ENCODE results near the gene APOM. TPM values are rescaled to one million over a fixed set of nuclear protein-coding genes. Genes with fewer than 3 reads are reported as not detected.
A peak's percentile ranks its signal among the peaks of the same experiment; 100 is the strongest.

The APOM gene
- polyA plus RNA-seq, 3 donors, result 2.0 to 6.5 (median 3.6) TPM

DNA sequence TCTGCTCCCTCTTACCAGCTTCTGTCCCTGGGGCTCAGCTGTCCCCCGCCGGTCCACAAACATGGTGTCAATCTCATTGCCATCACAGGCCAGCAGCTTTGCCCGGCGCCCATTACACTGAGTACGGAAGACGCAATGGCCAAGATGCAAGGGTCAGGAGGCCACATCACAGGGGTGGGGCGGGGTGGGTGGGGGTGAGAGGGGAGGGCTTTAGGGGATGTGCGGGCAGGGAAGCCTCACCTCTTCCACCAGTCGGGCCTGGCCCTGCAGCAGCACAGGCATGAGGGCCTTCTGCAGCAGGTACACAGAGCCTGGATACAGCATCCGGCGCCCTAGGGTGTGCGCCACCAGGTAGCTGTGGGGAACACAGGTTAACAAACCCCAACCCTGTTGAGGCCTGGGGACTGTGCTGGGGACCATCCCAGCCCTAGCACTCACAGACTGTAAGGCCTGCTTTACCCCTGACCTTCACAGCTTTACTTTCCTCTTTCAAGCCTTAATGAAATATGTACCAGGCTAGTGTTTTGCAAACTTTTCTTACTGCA, 35.9 kb downstream of the APOM start:
- WGBS, 3 donors, result 95 to 96% (median 96%) methylated on average over 11 to 12 of the region's 12 CpGs
- no peak overlapping the region for H3K27ac ChIP-seq (ENCODE audit: low read depth, low read length)

DNA sequence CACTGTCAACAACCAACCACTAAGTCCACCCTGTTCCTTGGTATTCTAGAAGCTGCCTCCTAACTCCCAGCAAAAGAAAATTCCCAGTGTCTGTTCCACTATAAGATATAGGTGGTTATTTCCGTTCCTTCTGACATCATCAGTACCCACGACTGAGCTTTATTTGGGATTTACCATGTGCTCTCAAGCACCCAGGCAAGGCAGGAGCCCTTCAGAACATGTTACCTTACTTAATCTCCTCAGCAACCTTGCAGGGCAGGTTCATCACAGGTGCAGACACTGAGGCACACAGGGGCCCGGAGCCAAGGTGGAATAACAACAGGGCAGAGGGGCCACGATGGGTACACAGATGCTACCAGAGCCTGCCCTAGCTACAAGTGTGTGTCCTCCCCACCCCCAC, 36.7 kb downstream of the APOM start:
- WGBS, 3 donors, result 83 to 91% (median 87%) methylated on average over 4 of the region's 4 CpGs
- H3K27ac ChIP-seq (ENCODE audit: low read depth, low read length), result no peak overlapping the region

DNA sequence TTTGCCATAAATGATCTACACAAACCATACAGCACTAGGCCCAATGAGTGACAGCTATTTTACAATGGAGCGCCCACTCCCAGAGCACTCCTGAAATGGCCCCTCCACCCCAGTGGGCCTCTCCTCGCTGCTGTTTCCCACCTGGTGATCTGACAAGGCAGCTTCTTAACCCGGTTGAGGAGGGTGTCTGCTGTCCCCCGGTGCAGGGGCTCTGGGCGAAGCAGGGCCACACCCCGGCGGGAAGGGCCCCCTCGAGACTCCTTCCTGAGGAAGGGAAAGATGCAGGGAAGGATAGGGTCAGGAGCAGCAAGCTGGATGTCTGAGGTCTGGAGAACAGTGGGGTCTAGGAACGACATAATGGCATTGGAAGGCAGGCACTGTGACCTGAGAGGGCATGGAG, 37.2 kb downstream of the APOM start:
- 88 to 93% (median 89%) methylated on average over 9 of the region's 9 CpGs for WGBS, 3 donors

DNA sequence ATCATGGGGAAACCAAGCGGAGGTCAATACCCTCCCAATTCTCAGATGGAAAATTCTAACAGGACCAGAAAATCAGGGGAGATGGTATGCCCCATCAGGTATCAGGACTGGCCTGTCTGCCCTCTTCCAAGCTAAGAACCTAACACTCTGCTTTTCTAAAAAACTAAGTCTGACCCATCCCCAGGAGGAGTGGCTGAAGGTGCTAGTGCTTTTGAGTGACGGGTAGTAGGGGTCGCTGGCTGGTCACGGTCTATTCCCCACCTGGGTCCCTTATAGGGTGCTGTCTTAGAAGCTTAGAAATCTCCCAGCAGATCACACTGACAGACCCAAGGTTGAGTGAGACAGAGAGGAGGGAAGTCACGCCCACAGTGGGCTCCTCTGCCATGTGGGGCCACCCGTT, 37.8 kb downstream of the APOM start:
- H3K27ac ChIP-seq (ENCODE audit: low read depth, low read length), result no peak overlapping the region
- 89 to 90% (median 89%) methylated on average over 6 of the region's 6 CpGs for WGBS, 3 donors

More for the DNA sequence above, 37.2 kb downstream of the APOM start:
- H3K27ac ChIP-seq (ENCODE audit: low read depth, low read length), result no peak overlapping the region

DNA sequence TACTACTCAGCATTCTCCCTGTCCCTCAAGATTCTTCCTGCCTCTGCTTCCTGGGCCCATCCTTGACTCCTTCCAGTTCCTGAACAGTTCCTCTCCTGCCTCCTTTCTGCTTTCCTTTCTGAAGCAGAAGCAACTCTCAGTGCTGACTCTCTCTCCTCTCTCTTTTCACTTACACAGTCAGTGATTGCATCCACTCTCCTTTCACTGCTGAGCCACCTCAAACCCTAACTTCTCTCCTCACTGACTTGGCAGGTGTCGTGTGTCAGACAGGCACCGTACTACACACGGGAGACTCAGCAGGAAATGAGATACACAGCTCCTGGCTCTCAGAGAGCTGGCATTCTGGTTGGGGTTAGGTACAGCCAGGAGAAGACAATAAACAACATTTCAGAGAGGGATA, 41.9 kb downstream of the APOM start:
- H3K27ac ChIP-seq (ENCODE audit: low read depth, low read length), result no peak overlapping the region
- 39 to 61% (median 42%) methylated on average over 3 of the region's 3 CpGs for WGBS, 3 donors

DNA sequence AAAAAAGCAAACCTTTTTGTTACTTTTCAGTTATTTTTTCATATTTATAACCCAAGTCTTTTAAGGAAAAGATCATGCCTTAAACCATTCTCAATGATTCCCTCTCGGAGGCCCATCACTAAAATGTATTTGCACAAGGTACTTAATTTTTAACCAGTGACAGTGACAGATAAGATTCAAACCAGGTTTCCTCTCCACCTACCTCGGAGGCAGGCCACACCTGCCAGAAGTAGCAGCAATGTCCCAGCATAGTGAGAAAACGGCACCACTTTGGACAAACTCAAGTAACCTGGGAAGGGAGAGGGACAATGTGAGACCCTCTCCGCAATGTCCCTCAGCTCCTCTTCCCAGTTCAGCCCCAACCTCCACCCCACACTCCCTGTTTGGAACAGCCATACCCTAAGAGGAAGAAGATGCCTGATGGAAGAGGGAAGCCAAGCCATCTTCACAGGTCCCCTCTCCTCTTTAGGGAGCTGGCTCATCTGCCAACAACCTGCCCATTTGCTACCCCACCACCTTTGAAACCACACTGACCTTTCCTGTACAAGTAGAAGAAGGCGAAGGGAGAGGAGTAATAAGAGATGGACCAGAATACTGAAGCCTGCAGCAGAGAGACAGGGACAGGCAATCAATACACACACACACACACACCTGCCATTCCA, 45.2 kb downstream of the APOM start:
- no peak overlapping the region for H3K27ac ChIP-seq (ENCODE audit: low read depth, low read length)
- WGBS, 3 donors, result 60 to 87% (median 84%) methylated on average over 5 of the region's 5 CpGs

DNA sequence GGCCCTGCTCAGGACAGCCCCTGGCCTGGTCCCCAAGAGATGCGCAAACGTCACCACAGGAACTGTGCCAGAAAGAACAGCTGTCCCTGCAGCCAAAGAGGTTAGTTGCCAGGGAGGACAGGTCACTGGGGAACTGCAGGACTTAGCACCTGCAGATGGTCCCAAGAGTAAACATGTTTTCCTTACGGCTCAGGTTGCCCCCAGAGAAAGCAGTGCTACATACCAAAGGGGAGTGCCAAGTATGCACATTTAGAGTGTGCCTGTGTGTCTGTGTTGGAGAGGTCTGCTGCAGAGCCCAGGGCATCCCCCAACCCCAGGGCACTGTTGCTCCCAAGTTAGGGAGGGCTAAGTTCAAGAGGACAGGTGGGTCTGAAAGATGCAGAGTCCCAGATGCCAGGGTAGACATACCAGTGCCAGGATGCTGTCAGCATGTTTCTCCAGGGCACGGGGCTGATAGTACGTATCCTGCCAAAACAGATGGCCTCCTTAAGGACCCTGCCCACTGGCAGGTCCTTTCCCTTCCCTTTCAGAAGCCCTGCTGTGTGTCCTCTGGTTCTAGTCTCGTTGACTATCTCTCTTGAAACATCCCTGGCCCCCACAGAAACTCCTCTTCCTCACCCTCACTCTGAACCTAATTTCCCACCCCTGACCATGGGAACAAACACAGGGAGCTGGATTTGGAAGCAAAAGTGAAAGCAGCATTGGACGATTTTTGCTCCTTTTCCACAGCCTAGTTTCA, 46.1 kb downstream of the APOM start:
- no peak overlapping the region for H3K27ac ChIP-seq (ENCODE audit: low read depth, low read length)
- 27 to 33% (median 30%) methylated on average over 7 of the region's 7 CpGs for WGBS, 3 donors

DNA sequence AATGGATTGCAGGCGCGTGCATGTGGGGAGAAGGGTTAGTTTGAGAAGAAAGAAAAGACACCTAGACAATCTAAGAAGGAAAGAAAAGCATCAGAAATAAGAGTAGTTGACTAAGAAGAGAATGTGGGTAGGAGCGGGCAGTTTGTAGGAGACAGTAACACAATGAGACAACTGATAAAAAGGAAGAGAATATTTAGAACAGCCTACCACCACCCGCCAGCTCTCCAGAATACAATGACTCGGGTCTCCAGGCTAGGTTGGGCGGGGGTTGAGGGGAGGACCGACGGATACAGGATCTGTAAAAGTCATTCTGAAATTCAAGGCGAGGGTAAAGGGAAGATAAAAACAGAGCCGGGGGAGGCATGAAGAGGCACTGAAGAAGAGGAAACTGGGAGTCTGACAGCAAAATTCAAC, 46.7 kb downstream of the APOM start:
- H3K27ac ChIP-seq (ENCODE audit: low read depth, low read length), result peak overlapping the region; percentile 93
- 0 to 3% (median 1%) methylated on average over 10 of the region's 10 CpGs for WGBS, 3 donors

DNA sequence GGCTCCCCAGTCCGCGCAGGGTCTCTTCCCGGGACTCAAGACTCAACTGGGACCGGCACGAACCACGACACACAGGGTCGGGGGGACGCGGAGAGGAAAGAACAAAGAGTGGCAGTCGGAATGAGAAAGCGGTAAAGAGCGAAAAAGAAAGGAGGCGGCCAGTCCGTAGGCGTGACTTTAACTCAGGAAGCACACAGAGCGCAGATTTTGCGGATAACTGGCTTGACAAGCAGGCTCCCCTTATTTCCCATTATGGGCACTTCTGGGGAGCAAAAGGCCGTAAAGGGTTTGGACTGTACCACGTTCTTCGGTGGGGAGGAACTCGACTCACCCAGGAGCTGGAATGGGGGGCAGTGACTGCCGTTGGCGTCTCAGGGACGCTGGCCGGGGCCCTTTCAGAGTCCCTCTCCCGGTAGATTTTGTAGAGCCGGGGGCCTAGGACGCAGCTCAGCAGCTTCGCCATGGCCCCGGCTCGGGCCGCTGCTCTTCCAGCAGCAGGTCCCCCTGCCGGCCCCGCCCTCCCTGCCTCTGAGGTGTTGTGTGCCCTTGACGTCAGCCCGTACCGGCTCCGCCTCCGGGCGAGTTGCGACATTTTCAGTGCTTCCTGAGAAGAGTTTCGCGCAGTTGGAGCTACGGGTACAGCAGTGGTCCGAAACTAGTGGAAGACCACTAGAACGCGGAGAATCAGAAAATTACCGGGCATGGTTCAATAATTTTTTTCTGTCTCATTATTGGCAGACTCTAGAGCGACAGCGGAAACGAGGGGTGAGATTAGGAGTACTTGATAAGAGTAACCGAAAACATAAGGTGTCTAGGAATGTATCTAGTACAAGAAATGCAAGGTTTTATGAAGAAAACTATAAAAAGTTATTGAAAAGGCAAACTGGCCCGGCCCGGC, 47.4 kb downstream of the APOM start, which contains the start of gene ABHD16A:
TSS of gene ABHD16A (minus strand) at position 506 of the 898 bp plus-strand sequence. CDS start at position 463, 43 bp downstream.
- peak within 1 kb of the TSS; percentile 93 for H3K27ac ChIP-seq (ENCODE audit: low read depth, low read length)
- 1 to 2% (median 1%) methylated on average over 54 of the region's 54 CpGs for WGBS, 3 donors

DNA sequence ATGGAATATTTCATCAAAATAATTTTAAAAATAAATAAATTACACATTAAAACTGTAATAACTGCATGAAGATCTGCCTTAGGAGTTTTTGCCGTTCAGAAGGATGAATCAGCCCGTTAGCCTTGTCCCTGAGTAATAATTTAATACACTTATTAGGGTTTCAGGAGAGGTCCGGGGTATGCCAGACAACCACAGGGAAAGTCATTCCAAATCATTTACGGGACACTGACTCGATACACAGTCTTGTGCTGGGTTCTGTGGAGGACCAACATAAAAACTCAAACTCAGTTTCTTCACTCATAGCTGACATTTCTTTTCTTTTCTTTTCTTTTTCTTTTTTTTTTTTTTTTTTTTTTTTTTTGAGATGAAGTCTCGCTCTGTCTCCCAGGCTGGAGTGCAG, 50.2 kb downstream of the APOM start:
- H3K27ac ChIP-seq (ENCODE audit: low read depth, low read length), result no peak overlapping the region
- WGBS, 3 donors, result 89 to 92% (median 90%) methylated on average over 5 to 6 of the region's 6 CpGs

DNA sequence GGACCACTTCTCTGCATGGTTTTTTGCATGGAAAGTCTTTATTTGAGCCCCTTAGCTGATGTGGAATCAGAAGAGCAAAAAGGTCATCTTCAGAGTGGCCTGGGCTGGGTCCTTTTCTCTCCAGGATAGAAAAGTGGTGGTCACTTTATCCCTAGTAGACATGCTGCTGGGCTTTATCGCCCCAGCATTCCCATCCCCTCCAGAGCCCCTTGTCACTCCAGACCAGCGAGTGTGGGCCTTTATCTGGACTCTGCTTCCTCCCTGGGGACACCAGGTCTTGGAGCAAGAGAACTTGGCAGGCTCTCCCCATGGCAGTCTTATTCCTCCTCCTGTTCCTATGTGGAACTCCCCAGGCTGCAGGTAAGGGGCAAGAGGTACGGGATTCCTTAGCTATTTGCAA, 50.9 kb downstream of the APOM start, which contains the start of gene LY6G6F:
TSS of gene LY6G6F (plus strand) at position 268 of the 400 bp plus-strand sequence. CDS start at position 309, 41 bp downstream.
- H3K27ac ChIP-seq (ENCODE audit: low read depth, low read length), result no peak within 1 kb of the TSS
- WGBS, 3 donors, result 50 to 60% (median 55%) methylated on average over 3 of the region's 3 CpGs

DNA sequence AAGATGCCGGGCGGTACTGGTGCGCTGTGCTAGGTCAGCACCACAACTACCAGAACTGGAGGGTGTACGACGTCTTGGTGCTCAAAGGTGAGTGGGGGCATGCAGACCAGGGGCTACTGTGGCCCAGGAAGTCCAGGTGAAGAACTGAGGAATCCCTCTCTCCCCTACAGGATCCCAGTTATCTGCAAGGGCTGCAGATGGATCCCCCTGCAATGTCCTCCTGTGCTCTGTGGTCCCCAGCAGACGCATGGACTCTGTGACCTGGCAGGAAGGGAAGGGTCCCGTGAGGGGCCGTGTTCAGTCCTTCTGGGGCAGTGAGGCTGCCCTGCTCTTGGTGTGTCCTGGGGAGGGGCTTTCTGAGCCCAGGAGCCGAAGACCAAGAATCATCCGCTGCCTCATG, 52.0 kb downstream of the APOM start:
- no peak overlapping the region for H3K27ac ChIP-seq (ENCODE audit: low read depth, low read length)
- 76 to 86% (median 85%) methylated on average over 10 of the region's 10 CpGs for WGBS, 3 donors

Other genes starting within 250 kb of the APOM start
- 1 to 10 TPM in 1 of 3 donors, under 1 TPM in 2; 0.53 to 3.3 (median 0.95) TPM for gene MICB, start 157.7 kb upstream of the APOM start, polyA plus RNA-seq
- not detected for gene MCCD1, start 126.9 kb upstream of the APOM start, polyA plus RNA-seq
- gene DDX39B, start 113.9 kb upstream of the APOM start, polyA plus RNA-seq, result 100 to 1,000 TPM; 315 to 359 (median 351) TPM
- gene ATP6V1G2, start 109.3 kb upstream of the APOM start, polyA plus RNA-seq, result 1 to 10 TPM in 1 of 3 donors, under 1 TPM in 2; 0.48 to 1.8 (median 0.81) TPM
- gene NFKBIL1, start 108.3 kb upstream of the APOM start, polyA plus RNA-seq, result 10 to 100 TPM; 21.5 to 40.3 (median 25.0) TPM
- under 1 TPM in 2 of 3 donors, not detected in 1; 0.08 to 0.21 TPM for gene LTA, start 83.6 kb upstream of the APOM start, polyA plus RNA-seq
- 1 to 10 TPM in 1 of 3 donors, under 1 TPM in 2; 0.16 to 1.1 (median 0.56) TPM for gene TNF, start 80.3 kb upstream of the APOM start, polyA plus RNA-seq
- gene LTB, start 73.5 kb upstream of the APOM start, polyA plus RNA-seq, result 1 to 10 TPM; 1.9 to 6.7 (median 5.3) TPM
- gene LST1, start 69.6 kb upstream of the APOM start, polyA plus RNA-seq, result 10 to 100 TPM in 2 of 3 donors, 1 to 10 TPM in 1; 3.1 to 41.1 (median 32.1) TPM
- gene NCR3, start 62.9 kb upstream of the APOM start, polyA plus RNA-seq, result under 1 TPM in 2 of 3 donors, not detected in 1; 0.14 to 0.39 TPM
- gene AIF1, start 40.7 kb upstream of the APOM start, polyA plus RNA-seq, result 100 to 1,000 TPM in 1 of 3 donors, 10 to 100 TPM in 1, 1 to 10 TPM in 1; 7.9 to 180 (median 63.1) TPM
- 100 to 1,000 TPM in 2 of 3 donors, 10 to 100 TPM in 1; 47.8 to 112 (median 110) TPM for gene PRRC2A, start 35.2 kb upstream of the APOM start, polyA plus RNA-seq
- 100 to 1,000 TPM; 109 to 202 (median 189) TPM for gene BAG6, start 3.2 kb upstream of the APOM start, polyA plus RNA-seq
- 10 to 100 TPM in 2 of 3 donors, 1 to 10 TPM in 1; 8.8 to 17.0 (median 14.1) TPM for gene C6orf47, start 4.9 kb downstream of the APOM start, polyA plus RNA-seq
- gene GPANK1, start 9.1 kb downstream of the APOM start, polyA plus RNA-seq, result 10 to 100 TPM in 2 of 3 donors, 1 to 10 TPM in 1; 9.7 to 16.6 (median 14.0) TPM
- gene CSNK2B, start 10.2 kb downstream of the APOM start, polyA plus RNA-seq, result 100 to 1,000 TPM; 103 to 186 (median 172) TPM
- gene LY6G5B, start 14.1 kb downstream of the APOM start, polyA plus RNA-seq, result 1 to 10 TPM; 4.2 to 9.8 (median 4.8) TPM
- 1 to 10 TPM; 1.2 to 3.5 (median 2.4) TPM for gene LY6G5C, start 25.2 kb downstream of the APOM start, polyA plus RNA-seq
- gene ABHD16A, start 47.4 kb downstream of the APOM start, polyA plus RNA-seq, result 10 to 100 TPM; 28.5 to 39.8 (median 30.5) TPM
- under 1 TPM in 1 of 3 donors, not detected in 2; 0.45 TPM for gene LY6G6F, start 51.0 kb downstream of the APOM start, polyA plus RNA-seq
- gene LY6G6D, start 59.5 kb downstream of the APOM start, polyA plus RNA-seq, result not detected
- gene LY6G6C, start 65.9 kb downstream of the APOM start, polyA plus RNA-seq, result under 1 TPM in 1 of 3 donors, not detected in 2; 0.16 TPM
- under 1 TPM in 2 of 3 donors, not detected in 1; 0.06 to 0.22 TPM for gene MPIG6B, start 67.5 kb downstream of the APOM start, polyA plus RNA-seq
- gene DDAH2, start 73.4 kb downstream of the APOM start, polyA plus RNA-seq, result 100 to 1,000 TPM in 2 of 3 donors, 10 to 100 TPM in 1; 21.9 to 213 (median 122) TPM
- gene CLIC1, start 80.6 kb downstream of the APOM start, polyA plus RNA-seq, result 100 to 1,000 TPM; 140 to 335 (median 301) TPM
- gene MSH5, start 84.1 kb downstream of the APOM start, polyA plus RNA-seq, result 1 to 10 TPM; 2.4 to 4.4 (median 3.9) TPM
- gene SAPCD1, start 106.8 kb downstream of the APOM start, polyA plus RNA-seq, result 1 to 10 TPM in 1 of 3 donors, under 1 TPM in 1, not detected in 1; 0.51 to 1.4 TPM
- gene VWA7, start 121.4 kb downstream of the APOM start, polyA plus RNA-seq, result 1 to 10 TPM in 1 of 3 donors, under 1 TPM in 1, not detected in 1; 0.61 to 2.1 TPM
- gene VARS1, start 139.9 kb downstream of the APOM start, polyA plus RNA-seq, result 10 to 100 TPM; 24.2 to 38.6 (median 29.1) TPM
- 10 to 100 TPM; 29.7 to 55.0 (median 38.1) TPM for gene LSM2, start 151.1 kb downstream of the APOM start, polyA plus RNA-seq
- gene HSPA1L, start 159.4 kb downstream of the APOM start, polyA plus RNA-seq, result 1 to 10 TPM in 1 of 3 donors, under 1 TPM in 2; 0.59 to 1.0 (median 0.80) TPM
- gene HSPA1A, start 159.6 kb downstream of the APOM start, polyA plus RNA-seq, result 100 to 1,000 TPM in 1 of 3 donors, 10 to 100 TPM in 2; 32.5 to 514 (median 76.3) TPM
- gene HSPA1B, start 171.8 kb downstream of the APOM start, polyA plus RNA-seq, result 100 to 1,000 TPM in 1 of 3 donors, 10 to 100 TPM in 2; 40.9 to 501 (median 47.1) TPM
- 10 to 100 TPM; 26.2 to 33.8 (median 31.5) TPM for gene NEU1, start 206.9 kb downstream of the APOM start, polyA plus RNA-seq
- gene SLC44A4, start 223.1 kb downstream of the APOM start, polyA plus RNA-seq, result 1 to 10 TPM; 1.3 to 8.1 (median 6.2) TPM
- gene EHMT2, start 241.8 kb downstream of the APOM start, polyA plus RNA-seq, result 10 to 100 TPM; 20.1 to 35.8 (median 23.0) TPM
- gene ZBTB12, start 246.2 kb downstream of the APOM start, polyA plus RNA-seq, result 1 to 10 TPM; 1.7 to 5.2 (median 2.2) TPM

Measured in adipose tissue (tissue), 3 donors.